GM23248 (cell line): ENCODE data around the gene TRPC4.

Source experiments
- EZH2 ChIP-seq: fragments of 200-600 bp; sonication (generic); IDR thresholded peaks from 2 replicates; pipeline ENCODE4 v1.6.1; 2018; ENCODE audit warnings: antibody characterized with exemption, mild to moderate bottlenecking; ENCODE audit not compliant: insufficient read depth, poor library complexity, severe bottlenecking
- EZH2phosphoT487 ChIP-seq: fragments of 200-600 bp; sonication (generic); IDR thresholded peaks from 2 replicates; pipeline ENCODE4 v1.6.1; 2018; ENCODE audit warnings: antibody characterized with exemption, moderate library complexity, mild to moderate bottlenecking, low read depth; ENCODE audit not compliant: insufficient read depth

- TF ChIP-seq EZH2phosphoT487 (no peak), EZH2 (no peak)
These were observed 115.8 kb downstream of the TRPC4 start for GRCh38 chr13:37753776-37754175.
